ENCODE data around the gene NPM1. TPM values are rescaled to one million over a fixed set of nuclear protein-coding genes. Genes with fewer than 3 reads are reported as not detected.

The NPM1 gene
- total and polyA plus RNA-seq, 2 of the 13 experiments (the other 11 are each of a cell fraction or from before 2014, with no cell fraction given), result 2,047 to 3,353 TPM

DNA sequence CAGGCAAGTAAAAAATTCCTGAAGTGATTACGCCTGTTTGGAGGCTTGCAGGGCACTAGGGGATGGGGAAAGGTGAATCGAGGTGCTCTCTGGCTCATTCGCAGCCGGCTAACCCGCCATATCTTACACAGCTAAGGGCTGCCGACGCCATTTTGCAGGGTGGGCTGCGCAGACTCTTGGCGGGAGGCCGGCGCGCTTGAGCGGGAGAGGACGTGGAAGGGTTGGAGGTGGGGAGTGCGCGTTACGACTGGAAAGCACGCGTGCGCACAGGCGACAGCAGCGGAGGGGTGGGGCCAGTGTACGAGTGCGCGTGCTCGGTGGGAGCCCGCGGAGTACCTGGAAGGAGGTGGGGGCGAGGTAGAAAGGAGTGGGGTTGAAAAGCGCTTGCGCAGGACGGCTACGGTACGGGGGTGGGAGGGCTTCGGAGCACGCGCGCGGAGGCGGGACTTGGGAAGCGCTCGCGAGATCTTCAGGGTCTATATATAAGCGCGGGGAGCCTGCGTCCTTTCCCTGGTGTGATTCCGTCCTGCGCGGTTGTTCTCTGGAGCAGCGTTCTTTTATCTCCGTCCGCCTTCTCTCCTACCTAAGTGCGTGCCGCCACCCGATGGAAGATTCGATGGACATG is at the start of gene NPM1 (continued):
- TF ChIP-seq ZNF276 (CRISPR knock-in tag; IDR thresholded peaks at IDR 0.05; ENCODE audit: low read depth) (no peak), YEATS4 (CRISPR knock-in tag; IDR thresholded peaks at IDR 0.05; ENCODE audit: borderline replicate concordance) (peak; percentile 89), ARHGAP35 (CRISPR knock-in tag; IDR thresholded peaks at IDR 0.05; ENCODE audit: borderline replicate concordance) (0 out of 2 replicates have a peak, but pooled peaks have one; percentile 63), ZKSCAN5 (CRISPR knock-in tag; IDR thresholded peaks at IDR 0.05) (no peak), ZEB1 (IDR thresholded peaks at IDR 0.05; ENCODE audit: insufficient replicate concordance, low read depth) (no peak), GLI4 (CRISPR knock-in tag; IDR thresholded peaks at IDR 0.05; ENCODE audit: borderline replicate concordance) (0 out of 2 replicates have a peak, but pooled peaks have one; percentile 88), ZNF124 (CRISPR knock-in tag; IDR thresholded peaks at IDR 0.05) (0 out of 2 replicates have a peak, but pooled peaks have one; percentile 14), SNAPC2 (CRISPR knock-in tag; IDR thresholded peaks at IDR 0.05) (no peak), DMAP1 (CRISPR knock-in tag; IDR thresholded peaks at IDR 0.05) (peak; percentile 91), POLR2A (IDR thresholded peaks at IDR 0.05; ENCODE audit: insufficient read depth in 1 of 2, low read depth in 2 of 2, low read length in 2 of 2) (peak; percentile 87 to 99), GZF1 (CRISPR knock-in tag; IDR thresholded peaks at IDR 0.05) (no peak), RNF2 (conservative IDR thresholded peaks at IDR 0.05; ENCODE audit: low read depth) (peak; percentile 66; the same call in 1 of the 2 replicates), PBX2 (CRISPR knock-in tag; IDR thresholded peaks at IDR 0.05) (no peak), ZFX (CRISPR knock-in tag; IDR thresholded peaks at IDR 0.05; ENCODE audit: low read depth) (peak; percentile 75)
- TF ChIP-seq, protein P1, sequence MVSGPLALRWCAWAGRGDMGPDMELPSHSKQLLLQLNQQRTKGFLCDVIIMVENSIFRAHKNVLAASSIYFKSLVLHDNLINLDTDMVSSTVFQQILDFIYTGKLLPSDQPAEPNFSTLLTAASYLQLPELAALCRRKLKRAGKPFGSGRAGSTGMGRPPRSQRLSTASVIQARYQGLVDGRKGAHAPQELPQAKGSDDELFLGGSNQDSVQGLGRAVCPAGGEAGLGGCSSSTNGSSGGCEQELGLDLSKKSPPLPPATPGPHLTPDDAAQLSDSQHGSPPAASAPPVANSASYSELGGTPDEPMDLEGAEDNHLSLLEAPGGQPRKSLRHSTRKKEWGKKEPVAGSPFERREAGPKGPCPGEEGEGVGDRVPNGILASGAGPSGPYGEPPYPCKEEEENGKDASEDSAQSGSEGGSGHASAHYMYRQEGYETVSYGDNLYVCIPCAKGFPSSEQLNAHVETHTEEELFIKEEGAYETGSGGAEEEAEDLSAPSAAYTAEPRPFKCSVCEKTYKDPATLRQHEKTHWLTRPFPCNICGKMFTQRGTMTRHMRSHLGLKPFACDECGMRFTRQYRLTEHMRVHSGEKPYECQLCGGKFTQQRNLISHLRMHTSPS (CRISPR knock-in tag; IDR thresholded peaks at IDR 0.05; ENCODE audit: low read depth), result no peak
- TF ChIP-seq, protein P2, sequence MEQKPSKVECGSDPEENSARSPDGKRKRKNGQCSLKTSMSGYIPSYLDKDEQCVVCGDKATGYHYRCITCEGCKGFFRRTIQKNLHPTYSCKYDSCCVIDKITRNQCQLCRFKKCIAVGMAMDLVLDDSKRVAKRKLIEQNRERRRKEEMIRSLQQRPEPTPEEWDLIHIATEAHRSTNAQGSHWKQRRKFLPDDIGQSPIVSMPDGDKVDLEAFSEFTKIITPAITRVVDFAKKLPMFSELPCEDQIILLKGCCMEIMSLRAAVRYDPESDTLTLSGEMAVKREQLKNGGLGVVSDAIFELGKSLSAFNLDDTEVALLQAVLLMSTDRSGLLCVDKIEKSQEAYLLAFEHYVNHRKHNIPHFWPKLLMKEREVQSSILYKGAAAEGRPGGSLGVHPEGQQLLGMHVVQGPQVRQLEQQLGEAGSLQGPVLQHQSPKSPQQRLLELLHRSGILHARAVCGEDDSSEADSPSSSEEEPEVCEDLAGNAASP (CRISPR knock-in tag; IDR thresholded peaks at IDR 0.05; ENCODE audit: borderline replicate concordance), result 0 out of 2 replicates have a peak, but pooled peaks have one; percentile 54
- TF ChIP-seq, protein P3, sequence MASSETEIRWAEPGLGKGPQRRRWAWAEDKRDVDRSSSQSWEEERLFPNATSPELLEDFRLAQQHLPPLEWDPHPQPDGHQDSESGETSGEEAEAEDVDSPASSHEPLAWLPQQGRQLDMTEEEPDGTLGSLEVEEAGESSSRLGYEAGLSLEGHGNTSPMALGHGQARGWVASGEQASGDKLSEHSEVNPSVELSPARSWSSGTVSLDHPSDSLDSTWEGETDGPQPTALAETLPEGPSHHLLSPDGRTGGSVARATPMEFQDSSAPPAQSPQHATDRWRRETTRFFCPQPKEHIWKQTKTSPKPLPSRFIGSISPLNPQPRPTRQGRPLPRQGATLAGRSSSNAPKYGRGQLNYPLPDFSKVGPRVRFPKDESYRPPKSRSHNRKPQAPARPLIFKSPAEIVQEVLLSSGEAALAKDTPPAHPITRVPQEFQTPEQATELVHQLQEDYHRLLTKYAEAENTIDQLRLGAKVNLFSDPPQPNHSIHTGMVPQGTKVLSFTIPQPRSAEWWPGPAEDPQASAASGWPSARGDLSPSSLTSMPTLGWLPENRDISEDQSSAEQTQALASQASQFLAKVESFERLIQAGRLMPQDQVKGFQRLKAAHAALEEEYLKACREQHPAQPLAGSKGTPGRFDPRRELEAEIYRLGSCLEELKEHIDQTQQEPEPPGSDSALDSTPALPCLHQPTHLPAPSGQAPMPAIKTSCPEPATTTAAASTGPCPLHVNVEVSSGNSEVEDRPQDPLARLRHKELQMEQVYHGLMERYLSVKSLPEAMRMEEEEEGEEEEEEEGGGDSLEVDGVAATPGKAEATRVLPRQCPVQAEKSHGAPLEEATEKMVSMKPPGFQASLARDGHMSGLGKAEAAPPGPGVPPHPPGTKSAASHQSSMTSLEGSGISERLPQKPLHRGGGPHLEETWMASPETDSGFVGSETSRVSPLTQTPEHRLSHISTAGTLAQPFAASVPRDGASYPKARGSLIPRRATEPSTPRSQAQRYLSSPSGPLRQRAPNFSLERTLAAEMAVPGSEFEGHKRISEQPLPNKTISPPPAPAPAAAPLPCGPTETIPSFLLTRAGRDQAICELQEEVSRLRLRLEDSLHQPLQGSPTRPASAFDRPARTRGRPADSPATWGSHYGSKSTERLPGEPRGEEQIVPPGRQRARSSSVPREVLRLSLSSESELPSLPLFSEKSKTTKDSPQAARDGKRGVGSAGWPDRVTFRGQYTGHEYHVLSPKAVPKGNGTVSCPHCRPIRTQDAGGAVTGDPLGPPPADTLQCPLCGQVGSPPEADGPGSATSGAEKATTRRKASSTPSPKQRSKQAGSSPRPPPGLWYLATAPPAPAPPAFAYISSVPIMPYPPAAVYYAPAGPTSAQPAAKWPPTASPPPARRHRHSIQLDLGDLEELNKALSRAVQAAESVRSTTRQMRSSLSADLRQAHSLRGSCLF (CRISPR knock-in tag; IDR thresholded peaks at IDR 0.05; ENCODE audit: borderline replicate concordance), result no peak

All from HepG2 (cell line).